PC-3 (cell line): ENCODE results near the gene PIAS1. TPM values are rescaled to one million over a fixed set of nuclear protein-coding genes. Genes with fewer than 3 reads are reported as not detected.
"Not testable (repeated sequence)": the region's sequence is repeated elsewhere in the genome, so short reads cannot be mapped to it uniquely, and the experiment has no call there.

Source experiments
- ATAC-seq: fragments of 200-7000 bp; cut with Tn5 transposase; 2 replicates; pipeline ENCODE4 v1.9.1; 2020; ENCODE audit warnings: mild to moderate bottlenecking, moderate library complexity
- BruUV-seq: library from RNA; stranded (reverse); fragments of 400-500 nt; replicated peaks from 2 replicates; lab custom pipeline; 2021; lab: Mats Ljungman, UMichigan
- CTCF ChIA-PET: fragments of 300-600 bp; sonication (Branson Sonifier 250); formaldehyde crosslinking; loops from one replicate; lab custom pipeline; 2022; ENCODE audit warnings: antibody characterized with exemption; lab: Charles Lee
- POLR2A ChIA-PET: fragments of 300-600 bp; sonication (Branson Sonifier 250); formaldehyde crosslinking; loops from one replicate; lab custom pipeline; 2022; ENCODE audit warnings: antibody characterized with exemption; ENCODE audit not compliant: unreplicated experiment; lab: Charles Lee
- DNase-seq: peaks from one replicate; pipeline ENCODE4 v3.0.0-alpha.2; 2015
- H2AFZ ChIP-seq: fragments of 300-600 bp; sonication (generic); 2 replicates; pipeline ENCODE4 v1.6.0; 2016; ENCODE audit warnings: antibody characterized with exemption, low read length
- H3F3A ChIP-seq: fragments of 300-600 bp; sonication (generic); one replicate; pipeline ENCODE4 v1.6.0; 2017; ENCODE audit warnings: antibody characterized with exemption, low read length, control low read depth, mild to moderate bottlenecking; ENCODE audit not compliant: unreplicated experiment
- H3K27ac ChIP-seq: fragments of 300-600 bp; sonication (generic); 2 replicates; pipeline ENCODE4 v1.5.1; 2016; ENCODE audit warnings: mild to moderate bottlenecking, low read length
- H3K27me3 ChIP-seq: fragments of 300-600 bp; sonication (generic); 2 replicates; pipeline ENCODE4 v1.6.1; 2016; ENCODE audit warnings: low read length, mixed read lengths
- H3K36me3 ChIP-seq: fragments of 300-600 bp; sonication (generic); 2 replicates; pipeline ENCODE4 v1.6.1; 2016; ENCODE audit warnings: low read depth, mixed run types, low read length, mixed read lengths
- H3K4me1 ChIP-seq: fragments of 300-600 bp; sonication (generic); 2 replicates; pipeline ENCODE4 v1.5.1; 2016; ENCODE audit warnings: low read length; ENCODE audit not compliant: insufficient read depth
- H3K4me2 ChIP-seq: fragments of 300-600 bp; sonication (generic); 2 replicates; pipeline ENCODE4 v1.6.0; 2016; ENCODE audit warnings: low read length
- H3K4me3 ChIP-seq: fragments of 300-600 bp; sonication (generic); 2 replicates; pipeline ENCODE4 v1.5.1; 2016; ENCODE audit warnings: mild to moderate bottlenecking, low read length, mixed read lengths
- H3K79me2 ChIP-seq: fragments of 300-600 bp; sonication (generic); 2 replicates; pipeline ENCODE4 v1.6.1; 2017; ENCODE audit warnings: low read length, mixed read lengths
- H3K9ac ChIP-seq: fragments of 300-600 bp; sonication (generic); 2 replicates; pipeline ENCODE4 v1.6.0; 2016; ENCODE audit warnings: mild to moderate bottlenecking, low read length
- H3K9me2 ChIP-seq: fragments of 300-600 bp; sonication (generic); replicated peaks from 2 replicates; pipeline ENCODE4 v1.6.1; 2016; ENCODE audit warnings: mixed run types, low read length, mixed read lengths
- H3K9me3 ChIP-seq: fragments of 300-600 bp; sonication (generic); 2 replicates; pipeline ENCODE4 v1.6.1; 2016; ENCODE audit warnings: low read length, mixed read lengths
- H4K20me1 ChIP-seq: fragments of 300-600 bp; sonication (generic); 2 replicates; pipeline ENCODE4 v1.6.1; 2016; ENCODE audit warnings: low read length, mixed read lengths
- EZH2 ChIP-seq: fragments of 300-600 bp; sonication (generic); IDR thresholded peaks from one replicate; pipeline ENCODE4 v1.6.1; 2017; ENCODE audit warnings: antibody characterized with exemption, mild to moderate bottlenecking, low read length; ENCODE audit not compliant: unreplicated experiment
- EZH2phosphoT487 ChIP-seq: fragments of 300-600 bp; sonication (generic); IDR thresholded peaks from 2 replicates; pipeline ENCODE4 v1.6.1; 2018; ENCODE audit warnings: mild to moderate bottlenecking, antibody characterized with exemption, low read length, borderline replicate concordance
- intact Hi-C: fragments of 100-400 bp; cut with micrococcal nuclease; formaldehyde crosslinking; loops from 2 replicates; pipeline ENCODE4 v1.9.0; 2023
- total RNA-seq: library from RNA; depleted of rRNA; stranded (reverse); fragments of >200 nt; gene quantifications from 2 replicates; pipeline ENCODE4 v1.2.3, GENCODE V29; 2014
- TF ChIP-seq, protein P1 (sequence below): fragments of 300-600 bp; sonication (generic); conservative IDR thresholded peaks from 2 replicates; pipeline ENCODE4 v1.5.1; 2017; ENCODE audit warnings: antibody characterized with exemption, low read depth, mild to moderate bottlenecking, low read length

The PIAS1 gene
- total RNA-seq, 1 experiment from 2014 or later: 21.9 TPM

- POLR2A ChIA-PET: no interaction called here
- no peak overlapping the region for H2AFZ ChIP-seq
- no peak overlapping the region for H3K4me3 ChIP-seq
- TF ChIP-seq, protein P1, sequence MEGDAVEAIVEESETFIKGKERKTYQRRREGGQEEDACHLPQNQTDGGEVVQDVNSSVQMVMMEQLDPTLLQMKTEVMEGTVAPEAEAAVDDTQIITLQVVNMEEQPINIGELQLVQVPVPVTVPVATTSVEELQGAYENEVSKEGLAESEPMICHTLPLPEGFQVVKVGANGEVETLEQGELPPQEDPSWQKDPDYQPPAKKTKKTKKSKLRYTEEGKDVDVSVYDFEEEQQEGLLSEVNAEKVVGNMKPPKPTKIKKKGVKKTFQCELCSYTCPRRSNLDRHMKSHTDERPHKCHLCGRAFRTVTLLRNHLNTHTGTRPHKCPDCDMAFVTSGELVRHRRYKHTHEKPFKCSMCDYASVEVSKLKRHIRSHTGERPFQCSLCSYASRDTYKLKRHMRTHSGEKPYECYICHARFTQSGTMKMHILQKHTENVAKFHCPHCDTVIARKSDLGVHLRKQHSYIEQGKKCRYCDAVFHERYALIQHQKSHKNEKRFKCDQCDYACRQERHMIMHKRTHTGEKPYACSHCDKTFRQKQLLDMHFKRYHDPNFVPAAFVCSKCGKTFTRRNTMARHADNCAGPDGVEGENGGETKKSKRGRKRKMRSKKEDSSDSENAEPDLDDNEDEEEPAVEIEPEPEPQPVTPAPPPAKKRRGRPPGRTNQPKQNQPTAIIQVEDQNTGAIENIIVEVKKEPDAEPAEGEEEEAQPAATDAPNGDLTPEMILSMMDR: no peak
- no peak for TF ChIP-seq EZH2phosphoT487
- TF ChIP-seq EZH2: no peak
- H3K79me2 ChIP-seq: peaks cover 65% of the 10 kb centered on the region
- H3K27ac ChIP-seq: no peak overlapping the region
- no peaks in the 10 kb centered on the region for H3K9me2 ChIP-seq
- H3K4me2 ChIP-seq: no peak overlapping the region
- intact Hi-C loops: no loop called here
- no peak for ATAC-seq
- H3K36me3 ChIP-seq: peaks cover 3% of the 10 kb centered on the region; the same call in 1 of the 2 replicates
- 0 out of 2 replicates have a peak, but pooled peaks cover 7% of the 10 kb centered on the region for H4K20me1 ChIP-seq
- H3K27me3 ChIP-seq: no peaks in the 10 kb centered on the region
- CTCF ChIA-PET: no interaction called here
- H3K9ac ChIP-seq: no peak overlapping the region
- DNase-seq: no peak
- BruUV-seq: no TSS peak
- H3F3A ChIP-seq: no peaks in the 10 kb centered on the region
- no peaks in the 10 kb centered on the region for H3K9me3 ChIP-seq
- H3K4me1 ChIP-seq: no peaks in the 10 kb centered on the region
Observed at GRCh38 chr15:68220489-68220888, 166.4 kb downstream of the PIAS1 start.

DNA sequence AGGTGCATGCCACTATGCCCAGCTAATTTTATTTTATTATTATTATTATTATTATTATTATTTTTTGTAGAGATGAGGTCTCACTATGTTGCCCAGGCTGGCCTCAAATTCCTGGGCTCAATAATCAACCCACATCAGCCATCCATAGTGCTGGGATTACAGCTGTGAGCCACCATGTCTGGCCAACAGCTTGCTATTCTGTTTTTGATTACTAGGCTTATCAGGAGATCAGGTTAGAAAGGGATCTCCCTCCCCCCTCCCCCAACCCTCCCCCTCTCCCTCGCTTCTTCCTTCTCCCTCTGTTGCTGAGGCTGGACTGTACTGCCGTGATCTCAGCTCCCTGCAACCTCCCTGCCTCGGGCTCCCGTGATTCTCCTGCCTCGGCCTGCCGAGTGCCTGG, 166.9 kb downstream of the PIAS1 start:
- ChIA-PET CTCF (no interaction called here), POLR2A (no interaction called here)
- Histone ChIP-seq H4K20me1 (0 out of 2 replicates have a peak, but pooled peaks cover 7% of the 10 kb centered on the region), H3K79me2 (peaks cover 65% of the 10 kb centered on the region), H3K9me2 (no peaks in the 10 kb centered on the region), H3K4me2 (no peak overlapping the region), H3K9me3 (no peaks in the 10 kb centered on the region), H3F3A (no peaks in the 10 kb centered on the region), H3K4me3 (no peak overlapping the region), H3K36me3 (peaks cover 3% of the 10 kb centered on the region; the same call in 1 of the 2 replicates), H3K27me3 (no peaks in the 10 kb centered on the region), H3K4me1 (no peaks in the 10 kb centered on the region), H3K27ac (no peak overlapping the region), H3K9ac (no peak overlapping the region), H2AFZ (no peak overlapping the region)
- DNase-seq: no peak
- TF ChIP-seq EZH2phosphoT487 (no peak), EZH2 (no peak)
- TF ChIP-seq, protein P1: no peak
- BruUV-seq: no TSS peak
- intact Hi-C loops: no loop called here
- ATAC-seq: no peak

DNA sequence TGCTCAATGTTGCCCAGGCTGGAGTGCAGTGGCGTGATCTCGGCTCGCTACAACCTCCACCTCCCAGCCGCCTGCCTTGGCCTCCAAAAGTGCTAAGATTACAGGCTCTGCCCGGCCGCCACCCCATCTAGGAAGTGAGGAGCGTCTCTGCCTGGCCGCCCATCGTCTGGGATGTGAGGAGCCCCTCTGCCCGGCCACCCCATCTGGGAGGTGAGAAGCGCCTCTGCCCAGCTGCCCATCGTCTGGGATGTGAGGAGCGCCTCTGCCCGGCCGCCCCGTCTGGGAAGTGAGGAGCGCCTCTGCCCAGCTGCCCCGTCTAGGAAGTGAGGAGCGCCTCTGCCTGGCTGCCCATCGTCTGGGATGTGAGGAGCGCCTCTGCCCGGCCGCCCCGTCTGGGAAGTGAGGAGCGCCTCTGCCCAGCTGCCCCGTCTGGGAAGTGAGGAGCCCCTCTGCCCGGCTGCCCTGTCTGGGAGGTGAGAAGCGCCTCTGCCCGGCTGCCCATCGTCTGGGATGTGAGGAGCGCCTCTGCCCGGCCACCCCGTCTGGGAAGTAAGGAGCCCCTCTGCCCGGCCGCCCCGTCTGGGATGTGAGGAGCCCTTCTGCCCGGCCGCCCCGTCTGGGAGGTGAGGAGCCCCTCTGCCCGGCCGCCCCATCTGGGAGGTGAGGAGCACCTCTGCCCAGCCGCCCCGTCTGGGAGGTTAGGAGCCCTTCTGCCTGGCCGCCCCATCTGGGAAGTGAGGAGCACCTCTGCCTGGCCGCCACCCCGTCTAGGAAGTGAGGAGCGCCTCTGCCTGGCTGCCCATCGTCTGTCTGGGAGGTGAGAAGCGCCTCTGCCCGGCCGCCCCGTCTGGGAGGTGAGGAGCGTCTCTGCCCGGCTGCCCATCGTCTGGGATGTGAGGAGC, 167.7 kb downstream of the PIAS1 start:
- CTCF ChIA-PET, ATAC-seq, H3K4me1 ChIP-seq, H3K36me3 ChIP-seq, H3K27me3 ChIP-seq, intact Hi-C loops, BruUV-seq, H3K9me2 ChIP-seq, H3K4me3 ChIP-seq, H3K27ac ChIP-seq, H3F3A ChIP-seq, DNase-seq, H2AFZ ChIP-seq, H3K4me2 ChIP-seq, H3K9me3 ChIP-seq, POLR2A ChIA-PET, H4K20me1 ChIP-seq, H3K9ac ChIP-seq: not testable (repeated sequence)
- peaks cover 65% of the 10 kb centered on the region for H3K79me2 ChIP-seq

DNA sequence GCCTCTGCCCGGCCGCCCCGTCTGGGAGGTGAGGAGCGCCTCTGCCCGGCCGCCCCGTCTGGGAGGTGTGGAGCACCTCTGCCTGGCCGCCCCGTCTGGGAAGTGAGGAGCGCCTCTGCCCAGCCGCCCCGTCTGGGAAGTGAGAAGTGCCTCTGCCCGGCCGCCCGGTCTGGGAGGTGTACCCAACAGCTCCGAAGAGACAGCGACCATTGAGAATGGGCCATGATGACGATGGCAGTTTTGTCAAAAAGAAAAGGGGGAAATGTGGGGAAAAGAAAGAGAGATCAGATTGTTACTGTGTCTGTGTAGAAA, 168.3 kb downstream of the PIAS1 start:
- intact Hi-C loops, ATAC-seq, H3K36me3 ChIP-seq, H3K9ac ChIP-seq, H3K9me2 ChIP-seq, H3F3A ChIP-seq, H3K9me3 ChIP-seq, DNase-seq, H3K27ac ChIP-seq, H2AFZ ChIP-seq, H3K4me1 ChIP-seq, CTCF ChIA-PET, POLR2A ChIA-PET, H3K4me3 ChIP-seq, H3K4me2 ChIP-seq, H3K27me3 ChIP-seq, BruUV-seq: not testable (repeated sequence)
- H3K79me2 ChIP-seq: peaks cover 71% of the 10 kb centered on the region
- H4K20me1 ChIP-seq: 0 out of 2 replicates have a peak, but pooled peaks cover 10% of the 10 kb centered on the region
